Liver (tissue), 9 donors: Measurements from ENCODE around the gene NPIPA1. TPM values are rescaled to one million over a fixed set of nuclear protein-coding genes. Genes with fewer than 3 reads are reported as not detected.
A peak's percentile ranks its signal among the peaks of the same experiment; 100 is the strongest.
"Not testable (repeated sequence)": the region's sequence is repeated elsewhere in the genome, so short reads cannot be mapped to it uniquely, and the experiment has no call there.

ENCODE experiments used
- DNase-seq: peaks from one replicate; pipeline ENCODE4 v3.0.0-alpha.2; 2017; ENCODE audit warnings: low spot score
- H3K27ac ChIP-seq, 2 donors: one replicate each; pipeline ENCODE4 v1.7.0; 2013; ENCODE audit warnings: inconsistent platforms in 2 of 2, low read length in 2 of 2, control low read depth in 1 of 2, low read depth in 1 of 2, mild to moderate bottlenecking in 1 of 2
- H3K27me3 ChIP-seq, 4 donors: one replicate each; pipeline versions ENCODE4 v1.6.1 to v1.7.0; 2013; ENCODE audit warnings: low read length in 3 of 4, inconsistent platforms in 1 of 4, mild to moderate bottlenecking in 1 of 4, moderate library complexity in 1 of 4; ENCODE audit not compliant: control insufficient read depth in 4 of 4, insufficient read depth in 4 of 4
- H3K36me3 ChIP-seq, 4 donors: one replicate each; pipeline versions ENCODE4 v1.6.1 to v1.7.0; 2013; ENCODE audit warnings: low read length in 3 of 4, mild to moderate bottlenecking in 3 of 4, low read depth in 1 of 4, moderate library complexity in 1 of 4; ENCODE audit not compliant: control insufficient read depth in 4 of 4, insufficient read depth in 3 of 4
- H3K4me1 ChIP-seq, 4 donors: one replicate each; pipeline versions ENCODE4 v1.6.1 to v1.7.0; 2013; ENCODE audit warnings: low read length in 3 of 4, mild to moderate bottlenecking in 3 of 4, moderate library complexity in 1 of 4; ENCODE audit not compliant: control insufficient read depth in 4 of 4, insufficient read depth in 4 of 4
- H3K4me3 ChIP-seq, 3 donors: one replicate each; pipeline versions ENCODE4 v1.6.1 to v1.7.0; 2013; ENCODE audit warnings: low read length in 3 of 3, control low read depth in 1 of 3, low read depth in 1 of 3, mild to moderate bottlenecking in 1 of 3
- H3K9ac ChIP-seq, 2 donors: one replicate each; pipeline ENCODE4 v1.7.0; 2013; ENCODE audit warnings: low read length in 2 of 2, mild to moderate bottlenecking in 2 of 2, moderate library complexity in 2 of 2, control low read depth in 1 of 2, low read depth in 1 of 2
- H3K9me3 ChIP-seq, 4 donors: one replicate each; pipeline versions ENCODE4 v1.6.1 to v1.7.0; 2013; ENCODE audit warnings: low read length in 3 of 4; ENCODE audit not compliant: control insufficient read depth in 4 of 4
- WGBS: extraction: QIAGEN DNeasy Blood & Tissue Kit; methylation state at CpG from one replicate; pipeline ENCODE4 v1.1.7; 2013; 5-methylcytosine and 5-hydroxymethylcytosine counted together
- polyA plus RNA-seq, 2 donors: library from polyadenylated mRNA; stranded (reverse) in 1 of 2; unstranded in 1 of 2; fragments of 200-250 nt in 1 of 2; fragments of >200 nt in 1 of 2; fragmentation: Nextera tagmentation in 1 of 2; extraction: Ambion mirVana in 1 of 2; gene quantifications; one replicate each; pipeline versions ENCODE4 v1.2.1 to v1.2.3, GENCODE V29; 2013 to 2015
- total RNA-seq, 2 donors: library from RNA; depleted of rRNA; stranded (reverse); fragments of >200 nt; gene quantifications; one replicate each; pipeline ENCODE4 v1.2.3, GENCODE V29; 2014
- donor health status: healthy.
- donor health status: healthy.
- donor health status: healthy.
- donor health status: healthy.
- donor health status: healthy.

Gene NPIPA1
- total and polyA plus RNA-seq, 4 donors, result 10.3 to 43.4 (median 18.7) TPM

- H3K4me1 ChIP-seq, result peaks cover 6 to 28% (median 20%) of the 10 kb centered on the region in 4 donors
- not testable (repeated sequence) for DNase-seq, H3K36me3 ChIP-seq, H3K9ac ChIP-seq, H3K27me3 ChIP-seq, H3K27ac ChIP-seq, H3K9me3 ChIP-seq, H3K4me3 ChIP-seq
- 91% methylated on average over 25 of the region's 25 CpGs for WGBS
These were observed 51.5 kb downstream of the NPIPA1 start for GRCh38 chr16:14988661-14989191.

DNA sequence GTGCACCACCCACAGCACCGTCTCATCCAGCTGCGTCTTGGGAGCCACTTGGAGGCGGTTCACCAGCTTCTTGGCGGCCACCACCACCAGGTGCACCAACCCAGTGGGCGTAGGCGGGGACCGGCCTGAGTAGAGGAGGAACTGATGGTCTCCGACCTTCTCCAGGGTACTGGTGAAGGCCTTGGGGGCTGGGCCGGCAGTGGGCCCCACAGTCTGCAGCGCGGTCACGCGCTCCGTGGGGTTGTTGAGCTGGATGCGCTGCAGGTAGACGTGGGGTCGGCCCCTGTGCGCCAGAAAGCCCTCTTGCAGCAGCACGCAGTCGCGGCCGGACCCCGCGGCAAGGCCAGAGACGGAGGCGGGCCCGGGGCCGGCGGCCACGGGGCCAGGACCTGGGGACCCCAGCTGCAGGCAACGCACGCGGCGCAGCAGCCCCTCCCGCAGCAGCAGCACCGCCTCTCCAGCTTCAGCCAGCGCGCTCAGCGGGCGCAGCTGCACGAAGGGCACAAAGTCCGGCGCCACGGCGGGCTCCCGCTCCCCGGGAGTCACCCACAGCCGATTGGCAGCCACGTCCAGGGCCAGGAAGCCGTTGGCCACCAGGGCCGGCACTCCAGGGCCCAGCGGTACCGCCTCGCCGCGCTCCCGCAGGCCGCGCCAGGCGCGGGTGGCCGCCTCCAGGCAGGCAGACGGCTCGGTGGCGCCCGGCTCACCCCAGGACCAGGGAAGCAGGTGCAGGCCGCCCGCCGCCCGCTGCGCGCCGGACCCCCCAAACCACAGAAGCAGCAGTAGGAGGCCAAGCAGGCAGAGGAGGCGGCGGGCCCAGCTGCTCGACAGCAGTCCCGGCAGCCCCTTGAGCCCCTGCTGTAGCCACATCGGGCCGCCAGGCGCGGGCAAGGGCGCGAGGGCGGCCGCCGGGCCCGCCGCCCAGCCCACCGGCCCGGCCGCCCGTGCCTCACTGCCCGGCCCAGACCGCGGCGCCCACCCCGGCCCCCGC is 52.3 kb downstream of the NPIPA1 start:
- Histone ChIP-seq H3K4me1 (peaks cover 4 to 28% (median 19%) of the 10 kb centered on the region in 4 donors), H3K27ac (peak overlapping the region in 1 of 2 donors; percentile 41)
- not testable (repeated sequence) for H3K9ac ChIP-seq, H3K36me3 ChIP-seq, H3K27me3 ChIP-seq, H3K4me3 ChIP-seq, H3K9me3 ChIP-seq, DNase-seq
- 70% methylated on average over 88 of the region's 98 CpGs for WGBS

GRCh38 chr16:14993277-14994151 is 56.3 kb downstream of the NPIPA1 start:
- H3K4me3 ChIP-seq, H3K27me3 ChIP-seq, H3K36me3 ChIP-seq, H3K9me3 ChIP-seq, H3K9ac ChIP-seq, DNase-seq, H3K27ac ChIP-seq: not testable (repeated sequence)
- 92% methylated on average over 6 of the region's 7 CpGs for WGBS
- peaks cover 4 to 24% (median 16%) of the 10 kb centered on the region in 4 donors for H3K4me1 ChIP-seq

DNA sequence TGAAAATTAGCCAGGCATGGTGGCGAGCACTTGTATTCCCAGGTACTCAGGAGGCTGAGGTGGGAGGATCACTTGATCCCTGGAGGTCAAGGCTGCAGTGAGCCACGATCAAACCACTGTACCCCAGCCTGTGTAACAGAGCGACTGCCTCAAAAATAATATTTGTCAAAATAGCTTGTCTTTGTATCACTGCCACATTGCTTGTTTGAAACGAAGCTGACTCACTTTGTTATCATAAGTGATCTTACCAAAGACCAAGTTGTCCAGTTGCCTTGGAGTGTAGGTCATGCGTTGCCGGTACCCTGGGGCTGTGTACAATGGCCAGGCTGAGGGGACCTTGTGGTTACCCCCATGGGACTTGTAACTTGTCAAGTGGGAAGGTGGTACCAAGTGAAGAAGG is 59.5 kb downstream of the NPIPA1 start:
- H3K27me3 ChIP-seq, H3K4me3 ChIP-seq, H3K27ac ChIP-seq, H3K4me1 ChIP-seq, H3K9ac ChIP-seq, H3K9me3 ChIP-seq, DNase-seq: not testable (repeated sequence)
- 85% methylated on average over 6 of the region's 6 CpGs for WGBS
- H3K36me3 ChIP-seq, result peaks cover 3 to 13% (median 7%) of the 10 kb centered on the region in 4 donors

DNA sequence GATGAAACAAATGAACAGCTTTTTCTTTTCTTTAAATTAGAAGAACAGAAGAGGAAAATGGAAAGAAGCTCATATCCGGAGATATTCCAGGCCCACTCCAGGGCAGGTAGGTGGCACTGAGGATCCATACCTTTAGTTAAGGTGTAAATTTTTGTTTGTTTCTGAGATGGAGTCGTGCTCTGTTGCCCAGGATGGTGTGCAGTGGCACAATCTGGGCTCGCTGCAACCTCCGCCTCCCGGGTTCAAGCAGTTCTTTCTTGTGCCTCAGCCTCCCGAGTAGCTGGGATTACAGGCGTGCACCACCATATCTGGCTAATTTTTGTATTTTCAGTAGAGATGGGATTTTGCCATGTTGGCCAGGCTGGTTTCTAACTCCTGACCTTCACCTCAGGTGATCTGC is 61.1 kb downstream of the NPIPA1 start:
- H3K27ac ChIP-seq, H3K27me3 ChIP-seq, H3K9ac ChIP-seq, H3K4me3 ChIP-seq, H3K9me3 ChIP-seq, DNase-seq: not testable (repeated sequence)
- 97% methylated on average over 7 of the region's 7 CpGs for WGBS
- Histone ChIP-seq H3K4me1 (peaks cover 2 to 11% (median 7%) of the 10 kb centered on the region in 4 donors), H3K36me3 (peaks cover 3 to 13% (median 7%) of the 10 kb centered on the region in 4 donors)

DNA sequence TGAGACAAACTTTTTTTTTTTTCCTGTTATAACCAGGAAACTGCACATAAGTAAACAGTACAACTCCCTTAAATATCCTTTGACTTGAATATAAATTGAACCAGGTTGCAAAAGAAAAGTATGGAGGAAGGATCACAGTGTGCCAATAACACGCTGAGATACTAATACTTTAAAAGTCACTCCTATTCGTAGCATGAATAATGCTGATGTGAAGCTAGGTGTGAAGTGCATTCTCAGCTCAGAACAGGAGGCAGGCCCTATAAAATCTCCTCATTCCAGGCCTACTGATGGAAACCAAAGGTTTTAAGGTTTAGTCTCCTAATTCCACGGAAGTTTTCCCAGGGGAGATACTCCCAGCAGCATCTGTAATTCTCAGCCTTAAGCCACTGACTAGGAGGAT is 62.6 kb downstream of the NPIPA1 start:
- H3K36me3 ChIP-seq, result peaks cover 3 to 17% (median 10%) of the 10 kb centered on the region in 4 donors
- not testable (repeated sequence) for H3K27ac ChIP-seq, H3K9me3 ChIP-seq, DNase-seq, H3K27me3 ChIP-seq, H3K4me3 ChIP-seq, H3K9ac ChIP-seq
- H3K4me1 ChIP-seq, result peaks cover 2 to 11% (median 7%) of the 10 kb centered on the region in 4 donors
- 79% methylated on average over 3 of the region's 3 CpGs for WGBS
